Astrocyte (in vitro differentiated cells and primary cell): ENCODE data around the gene MAGEB5. TPM values are rescaled to one million over a fixed set of nuclear protein-coding genes. Genes with fewer than 3 reads are reported as not detected.

Experiments
- DNase-seq: peaks from one replicate; pipeline ENCODE4 v3.0.0-alpha.2; 2010; ENCODE audit warnings: low read depth
- FAIRE-seq: peaks from 2 replicates; lab custom pipeline; 2011; peaks lifted over from hg19 to GRCh38; lab: Jason Lieb, UNC
- H2AFZ ChIP-seq: 2 replicates; pipeline ENCODE4 v1.6.0; 2012; ENCODE audit warnings: low read depth, low read length, inconsistent platforms
- H3K27ac ChIP-seq: 2 replicates; pipeline ENCODE4 v1.5.1; 2011; ENCODE audit warnings: low read depth, low read length, inconsistent platforms
- H3K27me3 ChIP-seq: 2 replicates; pipeline ENCODE4 v1.6.0; 2011; ENCODE audit warnings: low read length, inconsistent platforms; ENCODE audit not compliant: insufficient read depth
- H3K36me3 ChIP-seq: 2 replicates; pipeline ENCODE4 v1.5.1; 2011; ENCODE audit warnings: low read length, inconsistent platforms; ENCODE audit not compliant: insufficient read depth
- H3K4me1 ChIP-seq: 2 replicates; pipeline ENCODE4 v1.5.1; 2011; ENCODE audit warnings: low read length, inconsistent platforms; ENCODE audit not compliant: insufficient read depth
- H3K4me2 ChIP-seq: 2 replicates; pipeline ENCODE4 v1.6.0; 2012; ENCODE audit warnings: low read length, inconsistent platforms
- H3K4me3 ChIP-seq: 2 replicates; pipeline ENCODE4 v1.5.1; 2011; ENCODE audit warnings: low read depth, mild to moderate bottlenecking, low read length, inconsistent platforms; ENCODE audit not compliant: insufficient read depth
- H3K79me2 ChIP-seq: 2 replicates; pipeline ENCODE4 v1.6.0; 2012; ENCODE audit warnings: mild to moderate bottlenecking, low read length, inconsistent platforms; ENCODE audit not compliant: insufficient read depth
- H3K9ac ChIP-seq: 2 replicates; pipeline ENCODE4 v1.6.0; 2012; ENCODE audit warnings: mild to moderate bottlenecking, low read length, inconsistent platforms
- H3K9me3 ChIP-seq: 2 replicates; pipeline ENCODE4 v1.5.1; 2012; ENCODE audit warnings: low read depth, mild to moderate bottlenecking, low read length, inconsistent platforms; ENCODE audit not compliant: insufficient read depth
- H4K20me1 ChIP-seq: 2 replicates; pipeline ENCODE4 v1.6.0; 2012; ENCODE audit warnings: low read length, inconsistent platforms; ENCODE audit not compliant: insufficient read depth
- H3K27ac Mint-ChIP-seq: one replicate; pipeline ENCODE4 v1.8.0; 2021; ENCODE audit warnings: mild to moderate bottlenecking, mixed read lengths; ENCODE audit not compliant: unreplicated experiment
- H3K27me3 Mint-ChIP-seq: one replicate; pipeline ENCODE4 v1.8.0; 2021; ENCODE audit warnings: low read depth, mixed read lengths; ENCODE audit not compliant: unreplicated experiment
- H3K36me3 Mint-ChIP-seq: one replicate; pipeline ENCODE4 v1.8.0; 2021; ENCODE audit warnings: low read depth, mixed read lengths; ENCODE audit not compliant: unreplicated experiment
- H3K4me1 Mint-ChIP-seq: one replicate; pipeline ENCODE4 v1.8.0; 2021; ENCODE audit warnings: low read depth, mixed read lengths; ENCODE audit not compliant: unreplicated experiment
- H3K4me3 Mint-ChIP-seq: one replicate; pipeline ENCODE4 v1.8.0; 2021; ENCODE audit warnings: mild to moderate bottlenecking, moderate library complexity, mixed read lengths; ENCODE audit not compliant: unreplicated experiment
- H3K9me3 Mint-ChIP-seq: one replicate; pipeline ENCODE4 v1.8.0; 2021; ENCODE audit warnings: mild to moderate bottlenecking, mixed read lengths; ENCODE audit not compliant: unreplicated experiment
- CTCF ChIP-seq: IDR thresholded peaks from 2 replicates; pipeline ENCODE4 v1.5.1; 2011; ENCODE audit warnings: low read depth, mild to moderate bottlenecking, inconsistent platforms, low read length, moderate library complexity; ENCODE audit not compliant: insufficient read depth
- EZH2 ChIP-seq: IDR thresholded peaks from 2 replicates; pipeline ENCODE4 v1.6.1; 2012; ENCODE audit warnings: mild to moderate bottlenecking, low read length, inconsistent platforms; ENCODE audit not compliant: insufficient read depth
- total RNA-seq: library from RNA; stranded (reverse); gene quantifications from 2 replicates; pipeline ENCODE4 v1.2.1, GENCODE V29; 2021

MAGEB5 gene
- total RNA-seq, 1 donor from 2014 or later = not detected

- Histone ChIP-seq H4K20me1 (no peaks in the 10 kb centered on the region), H3K4me2 (no peak overlapping the region), H3K9ac (no peak overlapping the region), H3K27me3 (no peaks in the 10 kb centered on the region), H3K27ac (no peak overlapping the region), H3K9me3 (no peaks in the 10 kb centered on the region), H3K79me2 (no peaks in the 10 kb centered on the region), H3K4me3 (no peak overlapping the region), H2AFZ (no peak overlapping the region), H3K36me3 (no peaks in the 10 kb centered on the region), H3K4me1 (no peaks in the 10 kb centered on the region)
- Mint-ChIP-seq H3K27me3 (no peaks in the 10 kb centered on the region), H3K4me3 (no peak overlapping the region), H3K27ac (no peak overlapping the region), H3K4me1 (no peaks in the 10 kb centered on the region), H3K36me3 (no peaks in the 10 kb centered on the region), H3K9me3 (peaks cover 4% of the 10 kb centered on the region)
- TF ChIP-seq CTCF (no peak), EZH2 (no peak)
- DNase-seq (no peak), FAIRE-seq (no peak)
Measured at GRCh38 chrX:26219351-26219750, 3.4 kb downstream of the MAGEB5 start.

- no peaks in the 10 kb centered on the region for H3K4me1 ChIP-seq
- no peak overlapping the region for H3K4me2 ChIP-seq
- H3K4me1 Mint-ChIP-seq = no peaks in the 10 kb centered on the region
- H3K9me3 Mint-ChIP-seq = no peaks in the 10 kb centered on the region
- H3K79me2 ChIP-seq = no peaks in the 10 kb centered on the region
- TF ChIP-seq CTCF (no peak), EZH2 (no peak)
- H4K20me1 ChIP-seq = no peaks in the 10 kb centered on the region
- H2AFZ ChIP-seq = no peak overlapping the region
- H3K4me3 Mint-ChIP-seq = no peak overlapping the region
- no peak overlapping the region for H3K4me3 ChIP-seq
- no peaks in the 10 kb centered on the region for H3K9me3 ChIP-seq
- H3K9ac ChIP-seq = no peak overlapping the region
- no peak for DNase-seq
- H3K27me3 Mint-ChIP-seq = no peaks in the 10 kb centered on the region
- H3K36me3 ChIP-seq = no peaks in the 10 kb centered on the region
- H3K27ac ChIP-seq = no peak overlapping the region
- H3K27ac Mint-ChIP-seq = no peak overlapping the region
- FAIRE-seq = no peak
- H3K36me3 Mint-ChIP-seq = no peaks in the 10 kb centered on the region
- H3K27me3 ChIP-seq = no peaks in the 10 kb centered on the region
Measured at GRCh38 chrX:26234177-26234576, 18.2 kb downstream of the MAGEB5 start.

- Histone ChIP-seq H3K4me1 (no peaks in the 10 kb centered on the region), H4K20me1 (no peaks in the 10 kb centered on the region), H3K27ac (no peak overlapping the region), H3K9me3 (no peaks in the 10 kb centered on the region), H3K9ac (no peak overlapping the region), H3K79me2 (no peaks in the 10 kb centered on the region), H3K4me2 (no peak overlapping the region), H2AFZ (no peak overlapping the region), H3K36me3 (no peaks in the 10 kb centered on the region), H3K4me3 (no peak overlapping the region), H3K27me3 (no peaks in the 10 kb centered on the region)
- no peak for TF ChIP-seq CTCF
- TF ChIP-seq EZH2 = no peak
- Mint-ChIP-seq H3K9me3 (no peaks in the 10 kb centered on the region), H3K4me3 (no peak overlapping the region), H3K4me1 (no peaks in the 10 kb centered on the region), H3K27ac (no peak overlapping the region), H3K36me3 (no peaks in the 10 kb centered on the region), H3K27me3 (no peaks in the 10 kb centered on the region)
- FAIRE-seq (peak; percentile 13), DNase-seq (no peak)
Measured at GRCh38 chrX:26253526-26253925, 37.6 kb downstream of the MAGEB5 start.
